PC-3 (cell line): ENCODE measurements around the gene FOXL3. TPM values are rescaled to one million over a fixed set of nuclear protein-coding genes. Genes with fewer than 3 reads are reported as not detected.

Experiments
- ATAC-seq: fragments of 200-7000 bp; cut with Tn5 transposase; 2 replicates; pipeline ENCODE4 v1.9.1; 2020; ENCODE audit warnings: mild to moderate bottlenecking, moderate library complexity
- BruUV-seq: library from RNA; stranded (reverse); fragments of 400-500 nt; replicated peaks from 2 replicates; lab custom pipeline; 2021; lab: Mats Ljungman, UMichigan
- CTCF ChIA-PET: fragments of 300-600 bp; sonication (Branson Sonifier 250); formaldehyde crosslinking; loops from one replicate; lab custom pipeline; 2022; ENCODE audit warnings: antibody characterized with exemption; lab: Charles Lee
- POLR2A ChIA-PET: fragments of 300-600 bp; sonication (Branson Sonifier 250); formaldehyde crosslinking; loops from one replicate; lab custom pipeline; 2022; ENCODE audit warnings: antibody characterized with exemption; ENCODE audit not compliant: unreplicated experiment; lab: Charles Lee
- DNase-seq: peaks from one replicate; pipeline ENCODE4 v3.0.0-alpha.2; 2015
- H2AFZ ChIP-seq: fragments of 300-600 bp; sonication (generic); 2 replicates; pipeline ENCODE4 v1.6.0; 2016; ENCODE audit warnings: antibody characterized with exemption, low read length
- H3F3A ChIP-seq: fragments of 300-600 bp; sonication (generic); one replicate; pipeline ENCODE4 v1.6.0; 2017; ENCODE audit warnings: antibody characterized with exemption, low read length, control low read depth, mild to moderate bottlenecking; ENCODE audit not compliant: unreplicated experiment
- H3K27ac ChIP-seq: fragments of 300-600 bp; sonication (generic); 2 replicates; pipeline ENCODE4 v1.5.1; 2016; ENCODE audit warnings: mild to moderate bottlenecking, low read length
- H3K27me3 ChIP-seq: fragments of 300-600 bp; sonication (generic); 2 replicates; pipeline ENCODE4 v1.6.1; 2016; ENCODE audit warnings: low read length, mixed read lengths
- H3K36me3 ChIP-seq: fragments of 300-600 bp; sonication (generic); 2 replicates; pipeline ENCODE4 v1.6.1; 2016; ENCODE audit warnings: low read depth, mixed run types, low read length, mixed read lengths
- H3K4me1 ChIP-seq: fragments of 300-600 bp; sonication (generic); 2 replicates; pipeline ENCODE4 v1.5.1; 2016; ENCODE audit warnings: low read length; ENCODE audit not compliant: insufficient read depth
- H3K4me2 ChIP-seq: fragments of 300-600 bp; sonication (generic); 2 replicates; pipeline ENCODE4 v1.6.0; 2016; ENCODE audit warnings: low read length
- H3K4me3 ChIP-seq: fragments of 300-600 bp; sonication (generic); 2 replicates; pipeline ENCODE4 v1.5.1; 2016; ENCODE audit warnings: mild to moderate bottlenecking, low read length, mixed read lengths
- H3K79me2 ChIP-seq: fragments of 300-600 bp; sonication (generic); 2 replicates; pipeline ENCODE4 v1.6.1; 2017; ENCODE audit warnings: low read length, mixed read lengths
- H3K9ac ChIP-seq: fragments of 300-600 bp; sonication (generic); 2 replicates; pipeline ENCODE4 v1.6.0; 2016; ENCODE audit warnings: mild to moderate bottlenecking, low read length
- H3K9me2 ChIP-seq: fragments of 300-600 bp; sonication (generic); replicated peaks from 2 replicates; pipeline ENCODE4 v1.6.1; 2016; ENCODE audit warnings: mixed run types, low read length, mixed read lengths
- H3K9me3 ChIP-seq: fragments of 300-600 bp; sonication (generic); 2 replicates; pipeline ENCODE4 v1.6.1; 2016; ENCODE audit warnings: low read length, mixed read lengths
- H4K20me1 ChIP-seq: fragments of 300-600 bp; sonication (generic); 2 replicates; pipeline ENCODE4 v1.6.1; 2016; ENCODE audit warnings: low read length, mixed read lengths
- EZH2 ChIP-seq: fragments of 300-600 bp; sonication (generic); IDR thresholded peaks from one replicate; pipeline ENCODE4 v1.6.1; 2017; ENCODE audit warnings: antibody characterized with exemption, mild to moderate bottlenecking, low read length; ENCODE audit not compliant: unreplicated experiment
- EZH2phosphoT487 ChIP-seq: fragments of 300-600 bp; sonication (generic); IDR thresholded peaks from 2 replicates; pipeline ENCODE4 v1.6.1; 2018; ENCODE audit warnings: mild to moderate bottlenecking, antibody characterized with exemption, low read length, borderline replicate concordance
- intact Hi-C: fragments of 100-400 bp; cut with micrococcal nuclease; formaldehyde crosslinking; loops from 2 replicates; pipeline ENCODE4 v1.9.0; 2023
- total RNA-seq: library from RNA; depleted of rRNA; stranded (reverse); fragments of >200 nt; gene quantifications from 2 replicates; pipeline ENCODE4 v1.2.3, GENCODE V29; 2014
- TF ChIP-seq, protein P1 (sequence below): fragments of 300-600 bp; sonication (generic); conservative IDR thresholded peaks from 2 replicates; pipeline ENCODE4 v1.5.1; 2017; ENCODE audit warnings: antibody characterized with exemption, low read depth, mild to moderate bottlenecking, low read length

The FOXL3 gene
- total RNA-seq, 1 experiment from 2014 or later = not detected

DNA sequence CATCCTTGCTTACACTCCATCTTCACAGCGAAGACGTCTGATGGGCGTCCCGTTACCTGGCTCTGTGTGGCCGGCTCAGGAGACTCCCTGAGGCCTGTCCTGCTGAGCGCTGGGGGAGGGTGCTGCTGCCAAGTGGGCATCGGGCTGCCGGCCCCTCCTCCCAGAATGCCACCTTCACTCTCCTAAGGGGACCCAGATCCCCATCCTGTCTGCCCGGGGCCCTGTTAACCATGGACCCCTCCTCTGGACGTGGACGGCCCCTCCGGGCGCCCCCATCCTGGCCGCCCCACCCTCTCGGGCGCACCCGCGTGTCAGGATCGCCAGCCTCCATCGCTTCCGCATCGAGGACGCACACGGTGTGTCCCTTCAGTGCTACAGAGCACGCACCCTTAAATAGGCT is 7.3 kb upstream of the FOXL3 start:
- no peaks in the 10 kb centered on the region for H4K20me1 ChIP-seq
- no peaks in the 10 kb centered on the region for H3K9me3 ChIP-seq
- H3K4me1 ChIP-seq = no peaks in the 10 kb centered on the region
- BruUV-seq = no TSS peak
- no peaks in the 10 kb centered on the region for H3K36me3 ChIP-seq
- H3K27me3 ChIP-seq = no peaks in the 10 kb centered on the region
- ChIA-PET POLR2A (no interaction called here), CTCF (no interaction called here)
- no peaks in the 10 kb centered on the region for H3K9me2 ChIP-seq
- H2AFZ ChIP-seq = no peak overlapping the region
- intact Hi-C loops = no loop called here
- H3F3A ChIP-seq = no peaks in the 10 kb centered on the region
- no peak overlapping the region for H3K4me3 ChIP-seq
- H3K4me2 ChIP-seq = no peak overlapping the region
- no peak overlapping the region for H3K9ac ChIP-seq
- ATAC-seq (no peak), DNase-seq (no peak)
- TF ChIP-seq, protein P1, sequence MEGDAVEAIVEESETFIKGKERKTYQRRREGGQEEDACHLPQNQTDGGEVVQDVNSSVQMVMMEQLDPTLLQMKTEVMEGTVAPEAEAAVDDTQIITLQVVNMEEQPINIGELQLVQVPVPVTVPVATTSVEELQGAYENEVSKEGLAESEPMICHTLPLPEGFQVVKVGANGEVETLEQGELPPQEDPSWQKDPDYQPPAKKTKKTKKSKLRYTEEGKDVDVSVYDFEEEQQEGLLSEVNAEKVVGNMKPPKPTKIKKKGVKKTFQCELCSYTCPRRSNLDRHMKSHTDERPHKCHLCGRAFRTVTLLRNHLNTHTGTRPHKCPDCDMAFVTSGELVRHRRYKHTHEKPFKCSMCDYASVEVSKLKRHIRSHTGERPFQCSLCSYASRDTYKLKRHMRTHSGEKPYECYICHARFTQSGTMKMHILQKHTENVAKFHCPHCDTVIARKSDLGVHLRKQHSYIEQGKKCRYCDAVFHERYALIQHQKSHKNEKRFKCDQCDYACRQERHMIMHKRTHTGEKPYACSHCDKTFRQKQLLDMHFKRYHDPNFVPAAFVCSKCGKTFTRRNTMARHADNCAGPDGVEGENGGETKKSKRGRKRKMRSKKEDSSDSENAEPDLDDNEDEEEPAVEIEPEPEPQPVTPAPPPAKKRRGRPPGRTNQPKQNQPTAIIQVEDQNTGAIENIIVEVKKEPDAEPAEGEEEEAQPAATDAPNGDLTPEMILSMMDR = no peak
- no peak for TF ChIP-seq EZH2
- no peak for TF ChIP-seq EZH2phosphoT487
- no peak overlapping the region for H3K27ac ChIP-seq
- no peaks in the 10 kb centered on the region for H3K79me2 ChIP-seq

DNA sequence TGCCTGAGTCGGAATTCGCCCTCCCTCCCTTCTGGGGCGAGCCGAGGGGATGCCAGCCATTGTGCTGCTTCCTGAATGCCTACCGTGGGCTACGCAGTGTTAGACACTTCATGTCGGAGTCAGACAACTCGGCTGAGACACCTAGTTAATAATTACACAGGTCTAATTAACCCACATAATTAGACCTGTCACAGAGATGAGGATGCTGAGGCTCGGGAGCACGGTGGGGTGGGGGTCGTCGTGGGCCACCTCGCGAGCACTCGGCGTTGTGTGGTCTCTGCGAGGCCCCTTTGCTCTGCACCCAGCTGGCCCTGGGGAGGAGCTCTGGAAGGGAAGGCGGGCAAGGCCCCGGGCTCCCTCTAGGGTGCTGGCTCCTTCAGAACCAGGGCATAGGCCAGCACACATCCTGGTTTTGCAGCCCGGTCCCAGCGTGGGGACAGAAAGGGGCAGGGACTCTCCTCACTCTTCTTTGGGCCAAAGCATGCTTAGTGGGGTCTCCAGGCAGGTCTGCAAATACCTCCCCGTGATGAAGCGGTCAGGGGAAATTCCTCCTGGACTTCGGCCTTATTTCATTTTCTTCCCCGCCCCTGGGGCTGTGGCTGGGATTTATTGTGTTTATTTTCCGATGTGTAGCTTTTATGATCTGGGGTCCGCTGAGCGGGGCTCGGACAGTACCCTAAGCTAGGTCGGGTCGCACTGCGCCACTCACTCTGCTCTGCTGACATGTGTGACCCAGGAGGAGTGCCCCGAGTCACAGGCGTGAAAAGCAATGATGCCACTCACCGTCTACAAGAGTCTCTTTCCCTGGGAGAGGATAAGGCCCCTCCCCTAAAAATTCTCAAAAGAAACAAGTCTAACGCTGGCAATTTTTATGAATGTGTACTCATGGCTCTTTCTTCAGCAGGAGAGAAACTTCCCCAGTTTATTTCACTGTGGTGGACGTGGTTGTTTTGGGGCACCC is 4.9 kb upstream of the FOXL3 start:
- Histone ChIP-seq H3K79me2 (no peaks in the 10 kb centered on the region), H3K4me2 (no peak overlapping the region), H3F3A (no peaks in the 10 kb centered on the region), H3K27ac (no peak overlapping the region), H3K9ac (no peak overlapping the region), H3K4me3 (no peak overlapping the region), H3K9me3 (no peaks in the 10 kb centered on the region), H3K9me2 (no peaks in the 10 kb centered on the region), H4K20me1 (no peaks in the 10 kb centered on the region), H3K27me3 (no peaks in the 10 kb centered on the region), H2AFZ (no peak overlapping the region), H3K36me3 (no peaks in the 10 kb centered on the region), H3K4me1 (no peaks in the 10 kb centered on the region)
- intact Hi-C loops = no loop called here
- CTCF ChIA-PET = no interaction called here
- POLR2A ChIA-PET = no interaction called here
- DNase-seq = no peak
- no TSS peak for BruUV-seq
- no peak for TF ChIP-seq EZH2
- TF ChIP-seq EZH2phosphoT487 = no peak
- TF ChIP-seq, protein P1 = no peak
- no peak for ATAC-seq

DNA sequence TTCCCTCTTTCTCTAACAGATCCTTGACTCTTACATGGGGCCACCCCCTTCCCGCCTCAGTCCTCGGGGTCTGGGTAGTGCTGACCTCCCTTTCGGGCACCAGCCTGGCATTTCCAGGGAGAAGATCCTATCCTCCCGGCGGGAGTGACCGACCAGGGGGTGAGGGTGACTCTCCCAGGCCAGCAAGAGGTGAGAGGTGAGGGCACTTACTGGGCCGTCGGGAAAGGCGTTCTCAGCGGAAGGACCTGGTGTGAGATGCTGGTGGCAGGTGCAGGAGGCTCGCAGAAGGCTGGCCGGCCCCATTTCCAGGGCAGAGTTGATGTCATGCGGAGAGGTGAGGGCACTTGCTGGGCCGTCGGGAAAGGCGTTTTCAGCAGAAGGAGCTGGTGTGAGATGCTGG is 4.2 kb upstream of the FOXL3 start:
- Histone ChIP-seq H2AFZ (no peak overlapping the region), H3F3A (no peaks in the 10 kb centered on the region), H4K20me1 (no peaks in the 10 kb centered on the region), H3K27me3 (no peaks in the 10 kb centered on the region), H3K4me3 (no peak overlapping the region), H3K27ac (no peak overlapping the region), H3K4me2 (no peak overlapping the region), H3K36me3 (no peaks in the 10 kb centered on the region), H3K9me3 (no peaks in the 10 kb centered on the region), H3K9me2 (no peaks in the 10 kb centered on the region), H3K79me2 (no peaks in the 10 kb centered on the region), H3K4me1 (no peaks in the 10 kb centered on the region), H3K9ac (no peak overlapping the region)
- intact Hi-C loops = no loop called here
- ATAC-seq (no peak), DNase-seq (no peak)
- POLR2A ChIA-PET = no interaction called here
- no TSS peak for BruUV-seq
- TF ChIP-seq EZH2 (no peak), EZH2phosphoT487 (no peak)
- TF ChIP-seq, protein P1 = no peak
- CTCF ChIA-PET = no interaction called here
